Measurements from ENCODE around the gene OASL. TPM values are rescaled to one million over a fixed set of nuclear protein-coding genes. Genes with fewer than 3 reads are reported as not detected.

Gene OASL
- 1.8 to 3.6 TPM (median 2.5 TPM) in 5 replicates for total RNA-seq (2022; extraction: Qiagen RNA extraction)

GRCh38 chr12:121038861-121039668 is at the start of gene OASL:
OASL (minus strand) TSS chr12:121039246; CDS start chr12:121038971, 275 bp downstream.

DNA sequence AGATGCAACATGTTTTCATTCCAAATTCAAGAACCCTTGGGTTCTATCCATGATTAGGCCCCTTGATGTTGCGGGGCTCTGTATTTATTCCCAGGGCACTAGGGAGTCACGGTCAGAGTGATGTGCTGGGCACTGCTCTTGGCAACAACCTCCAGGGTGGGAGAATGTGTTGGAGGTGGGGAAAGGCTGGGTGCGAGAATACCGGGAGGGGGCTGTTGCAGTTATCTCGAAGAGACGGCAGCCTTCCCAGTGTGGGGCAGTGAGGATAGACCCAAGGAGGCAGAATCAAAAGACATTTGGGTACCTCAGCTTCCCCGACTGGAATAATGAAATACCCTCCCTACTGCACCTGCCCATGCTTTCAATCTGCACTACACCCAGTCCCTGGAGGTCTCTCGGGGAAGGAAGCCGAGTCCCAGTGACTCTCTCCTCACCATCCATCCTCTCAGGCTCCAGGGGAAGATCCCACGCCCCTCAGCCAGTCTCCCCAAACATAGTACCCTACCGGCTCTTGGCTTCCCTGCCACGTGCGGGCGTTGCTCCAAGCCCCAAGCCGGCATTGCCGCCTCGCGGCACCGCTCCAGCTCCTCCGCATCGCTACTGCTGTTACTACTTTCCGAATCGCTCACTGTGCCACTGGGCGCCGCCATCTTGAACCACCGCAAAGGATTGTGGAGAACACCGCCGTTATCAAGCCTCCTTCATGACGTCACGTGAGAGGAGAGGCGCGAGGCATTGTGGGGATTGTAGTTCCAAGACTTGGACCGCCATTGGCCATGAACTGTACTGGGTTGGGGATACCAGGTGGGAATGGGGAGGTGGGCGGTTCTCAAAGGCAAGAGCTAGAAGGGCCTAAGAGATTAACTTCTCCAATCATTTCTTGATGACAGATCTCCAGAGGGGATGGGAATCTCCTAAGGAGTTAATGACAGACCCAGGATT is 22.9 kb downstream of the OASL start, which contains the start of gene C12orf43:
Gene C12orf43, minus strand, starts transcription at position 663 of the 942 bp plus-strand sequence. Its CDS starts 13 bp downstream, at position 650.

GRCh38 chr12:120978296-120979219 is 60.5 kb downstream of the OASL start, which contains the start of gene HNF1A:
HNF1A (plus strand) TSS chr12:120978543; CDS start chr12:120978769, 226 bp downstream.

Other genes with a start within 250 kb of the OASL start
- 45.2 to 55.1 TPM (median 53.5 TPM) in 5 replicates for gene SPPL3, start 134.9 kb downstream of the OASL start, total RNA-seq (2022; extraction: Qiagen RNA extraction)
- 3.6 to 4.9 TPM (median 4.6 TPM) in 5 replicates for gene HNF1A, start 60.7 kb downstream of the OASL start, total RNA-seq (2022; extraction: Qiagen RNA extraction)
- 21.0 to 25.7 TPM (median 23.2 TPM) in 5 replicates for gene C12orf43, start 22.8 kb downstream of the OASL start, total RNA-seq (2022; extraction: Qiagen RNA extraction)
- gene P2RX7, start 93.6 kb upstream of the OASL start, total RNA-seq (2022; extraction: Qiagen RNA extraction) = not detected in 5 replicates
- gene P2RX4, start 170.9 kb upstream of the OASL start, total RNA-seq (2022; extraction: Qiagen RNA extraction) = 15.7 to 22.5 TPM (median 18.9 TPM) in 5 replicates